Measurements from ENCODE around the gene SRC.

DNA sequence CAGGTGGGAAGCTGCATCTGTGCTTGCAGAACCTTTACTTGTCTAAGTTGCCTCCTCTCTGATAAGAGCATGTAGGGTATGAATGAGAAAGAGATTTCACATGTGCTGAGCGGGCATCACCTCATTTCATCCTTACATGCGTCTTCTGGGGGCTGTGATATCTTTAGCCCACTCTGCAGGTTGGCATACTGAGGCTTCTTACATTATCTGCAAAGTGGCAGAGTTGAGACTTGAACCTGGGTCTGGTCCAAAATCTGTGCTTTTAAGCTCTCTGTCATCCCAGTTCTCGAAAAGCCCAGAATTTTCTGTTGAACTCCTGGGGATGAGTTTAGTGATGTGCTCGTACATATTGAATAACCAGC lies 2.0 kb upstream of the SRC start:
- TF ChIP-seq, protein P1, sequence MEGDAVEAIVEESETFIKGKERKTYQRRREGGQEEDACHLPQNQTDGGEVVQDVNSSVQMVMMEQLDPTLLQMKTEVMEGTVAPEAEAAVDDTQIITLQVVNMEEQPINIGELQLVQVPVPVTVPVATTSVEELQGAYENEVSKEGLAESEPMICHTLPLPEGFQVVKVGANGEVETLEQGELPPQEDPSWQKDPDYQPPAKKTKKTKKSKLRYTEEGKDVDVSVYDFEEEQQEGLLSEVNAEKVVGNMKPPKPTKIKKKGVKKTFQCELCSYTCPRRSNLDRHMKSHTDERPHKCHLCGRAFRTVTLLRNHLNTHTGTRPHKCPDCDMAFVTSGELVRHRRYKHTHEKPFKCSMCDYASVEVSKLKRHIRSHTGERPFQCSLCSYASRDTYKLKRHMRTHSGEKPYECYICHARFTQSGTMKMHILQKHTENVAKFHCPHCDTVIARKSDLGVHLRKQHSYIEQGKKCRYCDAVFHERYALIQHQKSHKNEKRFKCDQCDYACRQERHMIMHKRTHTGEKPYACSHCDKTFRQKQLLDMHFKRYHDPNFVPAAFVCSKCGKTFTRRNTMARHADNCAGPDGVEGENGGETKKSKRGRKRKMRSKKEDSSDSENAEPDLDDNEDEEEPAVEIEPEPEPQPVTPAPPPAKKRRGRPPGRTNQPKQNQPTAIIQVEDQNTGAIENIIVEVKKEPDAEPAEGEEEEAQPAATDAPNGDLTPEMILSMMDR (IDR thresholded peaks at IDR 0.05): no peak
- no peak for TF ChIP-seq EP300 (IDR thresholded peaks at IDR 0.05; ENCODE audit: low read depth)
